NCI-H2081 treated with DMSO at 0.1 percent for 48 hours (cell line): Measurements from ENCODE around the gene RPTOR.
"Not testable (repeated sequence)": the region's sequence is repeated elsewhere in the genome, so short reads cannot be mapped to it uniquely, and the experiment has no call there.

Experiments used
- DNase-seq: peaks from one replicate; lab custom pipeline; 2025; lab: John Stamatoyannopoulos, UW

RPTOR gene

DNA sequence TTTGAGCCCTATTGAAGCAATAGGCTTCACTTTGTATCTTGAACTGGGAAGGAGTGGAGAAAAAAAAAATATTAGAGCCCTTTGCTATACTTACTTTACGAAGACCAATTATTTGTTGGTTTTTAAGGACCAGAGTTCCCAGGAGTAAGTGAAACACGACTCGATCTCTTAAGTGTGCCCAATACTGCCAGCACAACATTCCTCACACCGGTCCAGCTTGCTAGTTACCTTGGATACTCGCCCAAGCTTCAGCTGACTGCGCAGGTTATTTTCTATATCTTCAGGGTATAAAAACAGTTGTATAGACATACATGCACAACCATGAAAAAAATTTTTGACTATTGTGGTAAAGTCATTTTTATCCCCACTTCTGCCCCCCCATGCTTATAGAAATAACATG is 72.1 kb downstream of the RPTOR start:
- no peak for DNase-seq

- DNase-seq = no peak
Observed at GRCh38 chr17:80618304-80618703, 73.7 kb downstream of the RPTOR start.

DNA sequence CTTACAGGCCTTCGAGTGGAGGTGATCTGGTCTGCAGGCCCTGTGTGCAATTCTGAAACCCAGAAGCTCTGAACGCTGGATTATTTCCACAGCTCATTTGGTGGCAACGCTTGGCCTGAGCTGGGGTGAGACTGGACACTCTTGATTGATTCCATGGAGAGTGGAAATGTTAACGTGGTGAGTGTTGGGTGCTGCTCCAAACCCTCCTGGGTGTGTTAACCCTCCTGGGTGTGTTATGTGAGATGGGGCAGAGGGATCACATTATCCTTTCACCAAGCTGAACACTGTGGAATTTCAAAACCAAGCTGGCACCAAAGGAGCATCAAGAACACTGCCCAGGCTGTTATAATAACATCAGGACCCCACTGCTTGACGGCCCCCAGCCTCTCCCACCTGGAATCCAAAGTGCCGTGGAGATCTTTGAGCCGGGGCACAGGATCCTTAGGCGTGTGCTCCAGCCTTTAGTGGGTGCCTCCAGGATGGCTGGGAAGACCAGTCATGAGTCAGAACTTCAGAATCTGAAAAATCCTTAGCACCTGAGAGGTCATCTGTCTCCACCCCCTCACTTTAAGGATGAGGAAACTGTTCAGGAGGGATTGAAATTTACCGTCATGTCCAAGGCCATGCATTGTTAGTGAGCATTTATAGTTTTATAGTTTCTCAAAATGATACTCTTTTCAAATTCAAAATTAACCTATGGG is 75.0 kb downstream of the RPTOR start:
- no peak for DNase-seq

DNA sequence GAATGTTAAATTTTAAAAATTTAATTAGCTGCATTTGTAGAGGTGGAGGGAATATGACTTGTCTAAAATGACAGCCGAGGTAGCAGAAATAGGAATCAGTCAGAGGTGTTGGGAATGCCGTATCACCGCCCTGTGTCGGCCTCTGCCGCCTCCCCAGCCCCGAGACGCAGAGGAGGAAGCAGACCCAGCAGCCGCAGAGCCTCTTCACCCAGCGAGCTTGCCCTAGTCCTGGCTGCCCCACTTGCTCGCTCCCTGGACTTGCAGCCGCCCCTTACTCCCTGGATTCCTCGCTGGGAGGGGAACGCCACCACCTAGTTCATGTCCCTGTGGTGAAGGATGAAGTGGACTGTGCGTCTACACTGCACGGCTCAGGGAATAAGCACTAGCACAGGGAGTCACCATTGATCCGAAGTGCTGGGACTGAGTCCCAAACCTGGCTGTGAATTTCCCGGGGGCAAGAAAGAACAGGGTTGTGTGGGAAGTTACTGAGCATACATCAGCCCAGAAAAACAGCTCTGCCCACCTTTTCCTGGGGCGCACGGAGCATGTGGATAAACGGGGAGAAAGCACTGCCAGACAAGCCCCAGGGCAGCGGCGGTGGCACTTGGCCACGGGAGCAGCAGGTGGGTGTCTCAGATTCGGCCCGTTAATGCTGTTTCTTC is 76.8 kb downstream of the RPTOR start:
- no peak for DNase-seq

DNA sequence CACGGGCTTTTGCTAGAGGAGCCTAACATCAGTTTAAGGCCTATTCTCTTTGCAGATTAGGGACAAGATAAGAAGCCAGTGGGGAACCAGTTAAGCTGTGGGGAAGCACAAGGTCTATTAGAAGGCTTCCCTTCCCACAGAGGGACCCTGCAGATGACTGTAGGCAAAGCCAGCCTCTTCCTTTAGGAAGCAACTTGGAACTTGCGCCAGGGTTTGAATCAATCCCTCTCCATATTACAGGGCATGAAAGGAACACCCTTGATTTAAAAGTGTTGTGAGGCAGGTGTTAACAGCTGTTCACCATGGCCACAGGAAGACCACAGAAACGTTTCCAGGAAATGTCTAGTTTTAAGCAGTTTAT is 77.3 kb downstream of the RPTOR start:
- no peak for DNase-seq

DNA sequence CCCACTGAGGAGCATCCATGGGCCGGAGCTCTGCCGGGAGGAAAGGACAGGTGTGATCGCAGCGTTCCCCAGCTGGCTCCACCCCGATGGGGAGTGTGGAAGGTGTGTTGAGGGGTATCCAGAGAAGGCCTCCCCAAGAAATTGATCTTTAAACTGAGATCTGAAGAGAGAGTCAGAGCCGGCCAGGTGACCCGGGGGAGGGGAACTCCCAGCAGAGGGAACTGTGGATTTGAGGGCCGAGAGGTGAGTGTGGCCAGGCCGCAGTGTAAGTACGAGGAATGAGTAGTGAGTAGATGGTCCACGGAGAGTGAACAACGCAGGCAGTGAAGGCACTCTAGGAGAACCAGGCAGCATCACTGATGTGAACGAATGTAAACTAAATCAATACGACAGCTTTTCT is 80.2 kb downstream of the RPTOR start:
- DNase-seq = no peak

- DNase-seq = no peak
Observed at GRCh38 chr17:80625627-80626026, 81.0 kb downstream of the RPTOR start.

GRCh38 chr17:80628881-80629280 is 84.2 kb downstream of the RPTOR start:
- DNase-seq = not testable (repeated sequence)

- no peak for DNase-seq
Observed at GRCh38 chr17:80629298-80630028, 84.8 kb downstream of the RPTOR start.

- no peak for DNase-seq
Observed at GRCh38 chr17:80630560-80631120, 86.0 kb downstream of the RPTOR start.

DNA sequence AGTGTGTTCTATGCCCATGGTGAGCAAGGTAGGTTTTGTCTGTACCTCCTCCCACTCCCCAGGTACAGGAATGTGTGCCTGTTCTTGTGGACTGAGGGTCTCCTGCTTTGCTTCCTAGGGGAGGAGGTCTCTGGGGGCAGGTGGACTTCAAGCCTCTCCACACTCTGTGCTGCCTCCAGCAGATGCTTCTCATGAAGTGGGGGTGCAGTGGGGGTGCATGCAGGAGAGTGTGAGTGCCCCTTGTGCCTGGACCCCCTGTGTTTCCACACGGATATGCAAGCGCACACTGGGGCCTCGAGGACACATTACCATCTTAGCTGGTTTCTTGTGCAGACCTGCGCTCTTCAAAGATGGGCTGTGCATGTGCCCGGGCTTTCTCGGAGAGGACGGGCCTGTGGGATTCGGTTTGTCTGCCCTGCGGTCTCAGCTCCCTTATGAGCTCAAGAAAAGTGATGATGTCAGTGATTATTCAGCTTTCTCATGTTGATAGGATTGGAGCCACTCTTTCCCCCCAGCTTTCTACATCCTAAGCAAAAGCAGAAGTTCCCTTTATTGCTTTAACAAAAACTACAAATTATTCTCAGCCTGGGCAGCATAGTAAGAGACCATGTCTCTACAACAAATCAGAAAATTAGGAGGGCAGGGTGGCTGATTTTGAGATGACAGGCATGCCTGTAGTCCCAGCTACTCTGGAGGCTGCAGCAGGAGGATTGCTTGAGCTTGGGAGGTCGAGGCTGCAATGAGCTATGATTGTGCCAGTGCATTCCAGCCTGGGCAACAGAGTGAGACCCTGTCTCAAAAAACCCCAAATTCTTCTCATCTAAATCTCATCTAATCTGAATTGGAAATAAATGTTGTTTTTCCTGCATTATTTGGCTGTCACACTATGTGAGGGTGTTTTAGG is 86.8 kb downstream of the RPTOR start:
- no peak for DNase-seq

DNA sequence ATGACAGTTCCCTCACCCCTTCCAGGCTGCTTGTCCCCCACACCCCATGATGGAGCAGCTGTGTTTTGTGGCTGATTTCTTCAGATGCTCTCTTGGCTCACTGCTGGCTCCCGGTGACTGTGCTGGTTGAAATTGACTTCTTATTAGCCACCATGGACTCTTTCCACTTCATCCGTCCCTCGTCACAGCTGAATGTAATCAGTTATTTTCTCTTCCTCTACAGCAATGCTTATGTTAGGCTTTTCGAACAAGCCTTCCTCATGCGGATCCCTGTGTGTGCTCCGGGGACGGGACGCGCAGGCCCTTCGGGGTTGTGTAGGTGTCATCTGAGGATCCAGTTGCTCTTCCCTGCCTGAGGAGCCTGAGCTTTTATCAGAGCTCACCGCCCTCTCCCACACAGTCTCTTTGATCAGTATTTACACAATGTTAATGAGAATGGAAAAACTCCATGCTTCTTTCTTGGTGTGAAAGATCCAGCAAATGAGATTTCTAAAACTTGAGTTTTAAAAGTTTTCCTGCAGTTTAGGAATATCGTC is 87.5 kb downstream of the RPTOR start:
- DNase-seq = no peak

DNA sequence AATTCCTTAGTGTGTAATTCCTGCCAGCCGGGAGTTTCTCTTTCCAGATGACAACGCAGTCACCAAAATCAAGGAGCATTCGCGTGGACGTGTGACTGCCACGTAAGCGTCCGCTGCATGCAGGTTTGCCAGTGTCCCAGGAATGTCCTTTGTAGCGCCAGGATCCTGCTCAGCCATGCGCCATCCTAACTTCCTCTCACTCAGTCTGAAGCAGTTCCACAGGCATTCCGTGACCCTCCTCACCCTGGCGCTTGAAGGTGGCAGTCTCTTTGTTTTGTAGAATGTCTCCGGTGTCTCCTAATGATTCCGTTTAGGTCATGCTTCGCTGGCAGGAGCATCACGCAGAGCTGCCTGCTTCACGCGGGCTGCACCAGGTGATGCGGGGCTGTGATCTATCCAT is 88.6 kb downstream of the RPTOR start:
- DNase-seq = no peak

DNA sequence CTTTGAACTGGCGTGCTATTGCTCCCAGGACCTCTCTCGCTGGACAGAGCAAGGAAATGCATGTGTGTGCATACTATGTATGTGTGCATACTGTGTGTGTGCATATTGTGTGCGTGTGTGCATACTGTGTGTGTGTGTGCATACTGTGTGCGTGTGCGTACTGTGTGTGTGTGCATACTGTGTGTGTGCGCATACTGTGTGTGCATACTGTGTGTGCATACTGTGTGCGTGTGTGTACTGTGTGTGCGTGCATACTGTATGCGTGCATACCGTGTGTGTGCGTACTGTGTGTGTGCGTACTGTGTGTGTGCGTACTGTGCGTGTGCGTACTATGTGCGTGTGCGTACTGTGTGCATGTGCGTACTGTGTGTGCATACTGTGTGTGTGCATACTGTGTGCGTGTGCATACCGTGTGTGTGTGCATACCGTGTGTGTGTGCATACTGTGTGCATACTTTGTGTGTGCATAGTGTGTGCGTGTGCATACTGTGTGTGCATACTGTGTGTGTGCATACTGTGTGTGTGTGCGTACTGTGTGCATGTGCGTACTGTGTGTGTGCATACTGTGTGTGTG is 89.4 kb downstream of the RPTOR start:
- DNase-seq = no peak

GRCh38 chr17:80636361-80637018 is 91.9 kb downstream of the RPTOR start:
- DNase-seq = no peak

DNA sequence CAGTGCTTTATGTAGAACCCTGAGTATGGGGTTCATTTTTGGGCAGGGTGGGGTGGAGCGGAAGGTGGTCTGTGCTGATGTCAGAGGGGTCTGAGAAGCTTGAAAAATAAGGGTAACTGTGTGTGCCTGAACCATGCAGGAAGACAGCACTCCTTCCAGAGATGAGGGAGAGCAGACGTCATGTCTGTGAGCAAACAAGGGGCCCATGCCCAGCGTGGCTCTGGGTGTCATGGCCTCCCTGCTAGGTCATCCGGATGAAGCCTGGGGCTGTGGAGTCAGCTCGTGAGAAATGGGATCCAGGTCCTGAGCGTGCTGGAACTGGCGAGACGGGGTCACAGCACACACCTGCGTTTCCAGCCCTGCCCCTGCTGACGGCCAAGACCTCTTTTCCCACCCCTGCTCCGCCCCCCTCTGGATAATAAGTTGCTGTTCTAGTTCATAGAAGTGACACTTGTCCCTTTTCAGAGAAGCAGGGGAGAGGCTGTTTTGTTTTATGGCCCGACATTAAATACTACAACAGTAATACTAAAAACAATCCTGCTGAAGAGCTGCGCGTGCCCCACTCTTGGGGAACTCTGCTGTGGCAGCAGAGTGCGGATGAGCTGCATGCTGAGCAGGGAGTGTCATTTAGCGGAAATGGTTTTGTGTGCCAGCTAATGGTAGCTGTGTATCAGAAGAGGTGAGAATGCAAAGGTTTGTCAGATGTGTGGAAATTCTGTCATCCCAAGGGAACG is 92.6 kb downstream of the RPTOR start:
- DNase-seq = no peak

DNA sequence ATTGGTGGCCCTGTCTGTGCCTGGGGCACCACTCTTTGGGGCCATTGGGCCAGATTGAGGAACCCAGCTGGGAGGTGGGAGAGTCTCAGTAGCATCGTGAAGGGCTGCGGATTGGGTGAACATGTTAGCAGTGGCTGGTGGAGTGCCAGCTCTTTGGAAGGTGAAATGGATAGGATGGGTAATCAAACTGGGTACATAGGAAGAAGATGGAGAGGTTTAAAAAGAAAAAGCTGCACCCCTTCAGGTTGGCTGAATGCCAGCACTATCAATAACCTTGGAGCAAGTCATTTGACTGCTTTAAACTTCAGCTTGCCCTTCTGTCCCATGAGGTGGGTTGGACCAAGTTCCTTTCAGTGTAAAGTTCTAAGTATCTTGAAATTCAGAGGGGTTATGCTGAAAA is 95.0 kb downstream of the RPTOR start:
- no peak for DNase-seq

GRCh38 chr17:80640366-80641084 is 95.9 kb downstream of the RPTOR start:
- DNase-seq = no peak

DNA sequence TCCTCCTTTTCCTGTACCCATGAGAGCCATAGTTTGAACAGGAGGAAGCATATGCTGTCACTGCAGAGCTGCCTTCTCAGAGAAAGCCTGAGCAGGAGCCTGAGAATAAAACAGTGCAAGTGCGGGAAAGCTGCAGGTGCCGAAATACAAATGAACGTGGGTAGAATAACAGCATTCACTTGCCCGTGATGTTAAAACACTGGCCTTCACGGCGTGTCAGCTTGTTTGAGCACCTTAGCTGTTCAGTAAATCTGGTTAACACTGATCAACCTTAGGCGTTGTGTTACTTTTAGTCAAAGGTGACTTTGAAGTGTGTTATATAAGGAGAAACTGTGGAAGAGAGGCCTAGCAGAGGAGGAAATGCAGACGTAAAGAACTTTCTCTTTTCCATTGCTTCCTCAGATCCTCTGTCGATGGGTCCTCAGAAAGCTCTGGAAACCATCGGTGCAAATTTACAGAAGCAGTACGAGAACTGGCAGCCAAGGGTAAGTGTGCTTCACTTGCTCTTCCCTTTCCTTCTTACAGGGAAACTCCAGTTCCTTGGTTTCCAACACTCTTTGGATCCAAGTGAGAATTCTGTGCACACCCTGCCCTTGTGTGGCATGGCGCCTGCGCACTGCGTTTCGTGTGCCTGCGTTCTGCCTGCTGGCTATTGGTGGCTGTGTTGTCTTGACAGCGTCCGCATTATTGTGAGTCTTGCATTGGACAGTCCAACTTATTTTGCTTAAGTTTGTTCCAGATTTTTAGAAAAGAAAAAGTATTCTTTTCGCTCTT is 98.9 kb downstream of the RPTOR start:
- no peak for DNase-seq
